GM12892 (cell line): ENCODE results near the gene HNRNPDL.
A peak's percentile ranks its signal among the peaks of the same experiment; 100 is the strongest.

Source experiments
- DNase-seq: peaks from one replicate; pipeline ENCODE4 v3.0.0; 2011; ENCODE audit not compliant: insufficient read length
- FAIRE-seq: peaks from 2 replicates; lab custom pipeline; 2011; peaks lifted over from hg19 to GRCh38; lab: Jason Lieb, UNC
- POLR2A ChIP-seq: IDR thresholded peaks from 2 replicates; pipeline ENCODE4 v1.6.1; 2011; ENCODE audit warnings: low read depth, low read length, control low read depth
- POLR2AphosphoS5 ChIP-seq: IDR thresholded peaks from 2 replicates; pipeline ENCODE4 v1.6.1; 2011; ENCODE audit warnings: low read depth, low read length, control low read depth
- TAF1 ChIP-seq: IDR thresholded peaks from 2 replicates; pipeline ENCODE4 v1.6.1; 2011; ENCODE audit warnings: low read depth, mild to moderate bottlenecking, control low read depth, low read length, borderline replicate concordance

HNRNPDL gene

DNA sequence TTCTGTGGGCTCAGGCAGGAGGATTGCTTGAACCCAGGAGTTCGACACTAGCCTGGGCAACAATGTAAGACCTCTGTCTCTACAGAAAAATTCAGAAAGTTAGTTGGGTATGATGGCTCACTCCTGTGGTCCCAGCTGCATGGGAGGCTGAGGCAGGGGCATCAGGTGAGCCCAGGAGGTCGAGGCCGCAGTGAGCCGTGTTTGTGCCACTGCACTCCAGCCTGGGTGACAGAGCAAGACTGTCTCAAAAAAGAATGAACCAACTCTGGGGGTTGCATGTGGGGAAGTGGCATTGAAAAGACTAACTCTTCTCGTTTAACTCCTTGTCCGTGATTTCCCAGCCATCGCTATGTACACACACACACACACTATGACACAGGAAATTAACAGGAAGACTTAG lies 27.0 kb upstream of the HNRNPDL start:
- FAIRE-seq: no peak

GRCh38 chr4:82452026-82452425 lies 21.8 kb upstream of the HNRNPDL start:
- FAIRE-seq (no peak), DNase-seq (no peak)
- TF ChIP-seq POLR2A (no peak), TAF1 (no peak), POLR2AphosphoS5 (no peak)

More for the DNA sequence above, 27.0 kb upstream of the HNRNPDL start:
- DNase-seq: no peak
- TF ChIP-seq POLR2A: no peak
- TF ChIP-seq TAF1: no peak
- TF ChIP-seq POLR2AphosphoS5: no peak

- TF ChIP-seq POLR2AphosphoS5 (no peak), POLR2A (no peak), TAF1 (no peak)
- no peak for FAIRE-seq
- DNase-seq: no peak
Measured at GRCh38 chr4:82450966-82451755, 20.9 kb upstream of the HNRNPDL start.

- FAIRE-seq (no peak), DNase-seq (no peak)
- TF ChIP-seq POLR2AphosphoS5: no peak
- TF ChIP-seq POLR2A: no peak
- TF ChIP-seq TAF1: no peak
Measured at GRCh38 chr4:82447886-82448285, 17.6 kb upstream of the HNRNPDL start.

DNA sequence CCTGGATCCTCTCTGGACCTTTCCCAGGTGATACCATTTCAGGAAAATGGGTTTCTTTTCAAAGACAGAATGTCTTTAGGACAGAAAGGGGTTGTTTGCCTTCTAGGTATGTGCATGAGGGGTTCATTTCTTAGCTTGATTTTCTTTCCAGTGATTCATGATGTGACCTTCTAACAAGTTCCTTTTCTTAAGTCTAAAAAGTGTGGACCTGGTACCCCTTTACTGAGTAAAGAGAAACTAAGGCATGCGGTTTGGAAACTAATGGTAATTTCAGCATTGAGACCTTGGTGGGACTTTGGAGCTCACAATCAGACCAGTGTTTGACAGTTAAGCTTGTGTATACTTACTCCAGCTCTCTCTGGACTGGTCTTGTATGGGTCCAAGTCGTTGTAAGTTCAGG lies 8.8 kb upstream of the HNRNPDL start:
- FAIRE-seq: no peak
- no peak for DNase-seq
- TF ChIP-seq POLR2AphosphoS5 (no peak), POLR2A (no peak), TAF1 (no peak)

DNA sequence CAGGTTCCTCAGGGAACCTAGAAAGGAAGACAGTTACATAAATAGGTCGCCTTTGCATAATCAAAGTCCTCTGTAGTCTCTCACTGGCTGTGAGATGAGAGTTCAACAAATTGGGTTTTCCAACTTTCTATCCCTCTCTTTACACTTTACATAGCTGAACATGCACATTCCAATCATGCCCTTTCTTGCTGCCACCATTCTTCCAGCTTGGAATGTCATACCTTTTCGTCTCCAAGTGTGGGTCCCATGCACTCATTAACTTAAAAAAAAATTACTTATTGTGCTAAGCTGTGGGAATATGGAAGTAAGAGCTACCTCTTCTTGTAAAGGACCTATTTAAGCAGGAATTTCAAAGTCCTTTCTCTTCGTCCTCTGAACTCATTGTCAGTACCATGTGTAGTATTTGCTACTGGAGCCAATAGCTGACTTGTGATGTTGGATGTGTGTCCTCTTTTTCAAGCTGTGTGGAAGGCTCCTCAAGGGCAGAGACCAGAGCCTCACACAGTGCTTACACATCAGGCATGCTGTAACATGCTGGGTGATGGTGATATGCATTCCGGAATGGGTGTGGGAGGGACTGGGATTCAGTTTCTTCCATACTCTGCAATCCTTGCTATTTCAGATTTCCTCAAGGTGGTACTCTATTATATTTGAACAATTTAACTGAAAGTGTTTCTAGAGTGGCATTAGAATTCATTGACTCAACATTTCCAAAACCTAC lies 7.2 kb upstream of the HNRNPDL start:
- TF ChIP-seq TAF1 (no peak), POLR2AphosphoS5 (no peak), POLR2A (no peak)
- FAIRE-seq: no peak

GRCh38 chr4:82436780-82437179 lies 6.5 kb upstream of the HNRNPDL start:
- TF ChIP-seq POLR2A (no peak), TAF1 (no peak), POLR2AphosphoS5 (no peak)
- DNase-seq (no peak), FAIRE-seq (no peak)

More for the DNA sequence above, 7.2 kb upstream of the HNRNPDL start:
- no peak for DNase-seq

DNA sequence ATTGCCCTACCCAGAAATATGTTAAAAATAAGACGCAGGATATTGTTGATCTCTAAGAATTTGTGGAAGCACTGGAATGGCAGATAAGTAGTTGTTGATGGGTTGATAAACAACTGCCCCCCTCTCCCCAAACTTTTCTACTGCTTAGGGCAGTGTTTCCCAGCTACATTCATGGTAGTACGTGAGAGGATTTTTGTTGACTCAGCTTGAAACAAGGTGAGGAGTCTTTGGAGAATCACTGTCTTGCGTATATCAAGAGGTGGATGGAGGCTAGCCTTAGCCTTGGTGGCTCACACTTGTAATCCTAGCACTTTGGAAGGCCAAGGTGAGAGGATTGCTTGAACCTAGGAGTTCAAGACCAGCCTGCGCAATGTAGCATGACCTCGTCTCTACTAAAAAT lies 5.9 kb upstream of the HNRNPDL start:
- FAIRE-seq: no peak
- DNase-seq: no peak

DNA sequence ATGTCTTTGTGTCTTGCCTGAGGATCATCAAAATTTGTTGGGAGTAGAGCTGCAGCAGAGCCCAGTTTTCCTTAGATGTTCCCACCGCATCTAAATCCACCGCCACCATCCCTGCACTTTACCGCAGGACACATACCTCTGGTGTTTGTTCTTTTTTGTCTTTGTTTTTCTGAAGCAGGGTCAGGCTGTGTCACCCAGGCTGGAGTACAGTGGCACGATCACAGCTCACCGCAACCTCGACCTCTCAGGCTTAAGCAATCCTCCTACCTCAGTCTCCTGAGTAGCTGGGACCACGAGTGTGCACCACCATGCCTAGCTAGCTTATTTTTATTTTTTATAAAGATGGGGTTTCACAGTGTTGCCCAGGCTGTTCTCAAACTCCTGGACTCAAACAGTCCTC lies 4.7 kb upstream of the HNRNPDL start:
- no peak for FAIRE-seq
- TF ChIP-seq POLR2AphosphoS5 (no peak), POLR2A (no peak), TAF1 (no peak)

More for the DNA sequence above, 5.9 kb upstream of the HNRNPDL start:
- no peak for TF ChIP-seq TAF1
- TF ChIP-seq POLR2A: no peak
- no peak for TF ChIP-seq POLR2AphosphoS5

GRCh38 chr4:82433791-82434190 lies 3.5 kb upstream of the HNRNPDL start:
- no peak for TF ChIP-seq POLR2AphosphoS5
- no peak for TF ChIP-seq POLR2A
- no peak for TF ChIP-seq TAF1
- no peak for FAIRE-seq
- DNase-seq: no peak

More for the DNA sequence above, 4.7 kb upstream of the HNRNPDL start:
- DNase-seq: no peak

GRCh38 chr4:82432596-82432995 lies 2.3 kb upstream of the HNRNPDL start:
- no peak for DNase-seq
- no peak for FAIRE-seq
- no peak for TF ChIP-seq POLR2A
- no peak for TF ChIP-seq TAF1
- no peak for TF ChIP-seq POLR2AphosphoS5

- TF ChIP-seq POLR2A (no peak), TAF1 (no peak), POLR2AphosphoS5 (no peak)
- FAIRE-seq (no peak), DNase-seq (no peak)
Measured at GRCh38 chr4:82431831-82432230, 1.6 kb upstream of the HNRNPDL start.

- no peak for TF ChIP-seq POLR2AphosphoS5
- no peak for TF ChIP-seq TAF1
- no peak for TF ChIP-seq POLR2A
- peak; percentile 8 for DNase-seq
- FAIRE-seq: peak; percentile 30
Measured at GRCh38 chr4:82430964-82431745, 893 bp upstream of the HNRNPDL start.
